NOMO-1 (cell line): ENCODE measurements around the gene DISC1.
"Not testable (repeated sequence)": the region's sequence is repeated elsewhere in the genome, so short reads cannot be mapped to it uniquely, and the experiment has no call there.

Source experiments
- DNase-seq, 2 experiments: peaks; one replicate each; lab custom pipeline; 2025; ENCODE audit not compliant: unreplicated experiment in 2 of 2; lab: John Stamatoyannopoulos, UW

DISC1 gene

DNA sequence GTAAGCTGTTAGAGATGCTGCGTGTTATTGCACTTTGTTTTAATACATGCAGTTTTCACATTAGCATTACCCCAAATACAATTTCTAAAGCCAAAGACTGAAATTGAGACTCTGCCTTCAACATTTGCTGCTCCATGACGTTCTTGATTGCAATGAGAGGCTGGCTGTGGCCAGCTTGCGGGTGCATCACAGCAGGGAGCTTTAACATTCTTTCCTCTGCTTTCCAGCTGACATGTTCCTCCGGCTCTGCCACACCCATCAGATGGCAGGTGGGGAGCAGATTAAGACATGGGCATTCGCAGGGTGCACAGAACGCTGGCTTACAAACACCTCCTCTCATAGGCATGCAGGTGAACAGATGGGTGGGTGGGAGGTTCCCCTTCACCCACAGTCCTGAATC lies 314.1 kb downstream of the DISC1 start:
- DNase-seq, result no peak

DNA sequence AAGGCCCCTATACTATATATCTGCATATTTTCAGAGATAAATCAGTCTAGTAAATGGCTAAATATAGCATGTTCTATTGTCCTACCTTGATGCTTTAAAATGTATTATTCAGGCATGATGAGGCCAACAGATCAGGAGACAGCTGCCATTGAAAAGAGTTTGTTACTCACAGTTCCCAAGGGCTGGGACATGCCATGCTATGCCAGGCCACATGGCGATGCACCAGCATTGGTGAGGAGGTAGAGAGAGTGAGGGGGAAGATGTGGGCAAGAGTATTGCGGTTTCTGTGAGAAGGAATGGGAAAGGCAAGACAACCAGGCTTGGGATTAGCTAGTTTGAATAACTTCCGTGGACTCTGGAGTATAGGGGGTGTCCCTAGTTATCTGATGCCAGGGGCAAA lies 316.5 kb downstream of the DISC1 start:
- DNase-seq, result no peak

DNA sequence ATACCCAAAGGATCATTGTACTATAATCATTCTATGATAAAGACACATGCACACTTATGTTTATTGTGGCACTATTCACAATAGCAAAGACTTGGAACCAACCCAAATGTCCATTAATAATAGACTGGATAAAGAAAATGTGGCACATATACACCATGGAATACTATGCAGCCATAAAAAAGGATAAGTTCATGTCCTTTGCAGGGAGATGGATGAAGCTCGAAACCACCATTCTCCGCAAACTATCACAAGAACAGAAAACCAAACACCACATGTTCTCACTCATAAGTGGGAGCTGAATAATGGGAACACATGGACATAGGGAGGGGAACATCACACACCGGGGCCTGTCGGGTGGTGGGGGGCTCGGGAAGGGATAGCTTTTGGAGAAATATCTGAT lies 321.5 kb downstream of the DISC1 start:
- DNase-seq, result not testable (repeated sequence)

DNA sequence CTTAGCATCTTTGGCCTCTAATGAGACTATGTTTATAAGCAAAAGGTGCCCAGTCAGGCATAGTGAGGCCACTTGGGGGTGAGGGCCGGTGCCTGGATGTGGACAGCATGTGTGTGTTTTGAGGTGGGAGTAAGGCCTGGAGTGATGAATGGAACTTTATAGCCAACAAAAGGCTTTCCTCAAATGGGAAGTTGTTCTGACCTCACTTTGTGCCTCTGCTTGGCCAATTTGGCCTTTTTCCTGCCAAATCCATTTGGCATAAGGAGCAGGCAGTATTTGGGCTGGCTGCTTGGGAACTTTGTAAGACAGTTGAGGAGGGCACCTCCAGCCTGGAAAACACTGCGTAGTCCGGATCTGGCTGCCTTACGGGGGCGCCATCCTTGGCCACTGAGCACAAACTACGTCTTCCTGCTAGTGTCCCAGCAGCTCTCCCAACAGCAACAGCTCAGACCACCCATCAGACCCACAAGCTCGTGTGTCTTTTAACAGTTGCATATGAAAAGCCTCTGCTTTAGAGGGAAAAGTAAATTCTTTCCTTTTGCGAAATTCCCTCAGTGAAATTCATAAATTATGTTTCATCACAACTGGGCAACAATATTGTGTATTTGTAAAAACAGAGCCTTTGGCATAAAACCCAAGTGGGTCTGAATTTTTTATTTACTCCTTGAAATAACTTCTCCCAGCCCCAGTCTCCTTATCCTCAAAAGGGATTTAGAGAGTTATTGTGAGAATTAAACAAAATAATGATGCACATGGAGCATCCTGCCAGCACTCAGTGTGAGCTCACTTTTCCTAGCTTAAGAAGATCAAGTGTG lies 322.9 kb downstream of the DISC1 start:
- DNase-seq, result no peak

DNA sequence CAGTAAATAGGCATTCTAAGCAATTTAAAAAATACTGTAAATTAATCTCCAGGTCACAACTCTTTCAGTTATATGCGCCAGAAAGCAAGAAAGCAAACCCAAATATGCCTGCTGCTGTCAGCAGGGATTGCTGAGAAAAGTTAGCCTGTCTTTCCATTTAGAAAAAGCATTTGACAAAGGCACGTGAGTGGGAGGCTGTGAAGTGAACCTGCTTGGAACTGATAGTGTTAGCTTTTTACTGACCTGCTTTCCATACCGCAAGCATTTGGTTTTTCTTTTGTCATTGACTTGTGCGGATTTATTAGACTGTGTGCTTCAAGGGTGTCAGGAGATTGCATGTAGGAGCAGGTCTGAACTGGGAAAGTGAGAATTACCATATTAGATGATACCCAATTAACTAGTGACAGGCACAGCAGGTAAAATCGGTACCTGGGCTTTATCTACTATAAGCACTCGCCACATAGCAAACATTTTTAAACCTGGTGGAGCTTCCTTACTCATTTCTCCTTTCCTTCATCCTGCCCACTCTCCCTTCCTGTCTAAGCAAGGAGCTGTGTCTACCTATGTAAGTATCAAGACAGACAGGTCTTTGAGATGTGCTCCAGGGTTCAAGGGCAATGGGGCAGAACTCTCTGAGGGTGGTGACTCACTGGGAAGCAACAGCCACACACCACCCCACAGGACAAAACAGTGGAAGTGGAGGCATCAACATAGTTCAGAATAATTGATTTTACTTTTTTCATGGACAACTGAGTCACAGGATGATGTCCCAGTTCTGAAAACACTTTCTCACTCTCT lies 323.9 kb downstream of the DISC1 start:
- DNase-seq, result no peak

DNA sequence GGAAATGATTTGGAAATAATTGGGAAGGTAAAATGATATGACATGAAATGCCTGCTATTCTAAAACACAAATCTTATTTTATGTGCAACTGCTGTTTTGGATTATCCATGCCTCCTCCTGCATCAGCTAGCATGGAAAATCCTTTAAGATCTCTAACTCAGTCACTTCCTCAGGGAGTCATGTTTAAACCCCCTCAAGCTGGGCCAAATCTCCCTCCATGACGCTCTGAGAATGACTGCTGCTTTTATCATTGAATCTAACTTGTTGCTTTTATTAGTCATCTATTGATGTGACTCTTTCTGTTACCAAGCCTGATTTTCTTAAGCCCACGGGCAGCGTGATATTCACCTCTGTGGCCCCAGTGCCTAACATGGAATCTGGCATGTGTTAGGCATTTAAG lies 324.8 kb downstream of the DISC1 start:
- no peak for DNase-seq

DNA sequence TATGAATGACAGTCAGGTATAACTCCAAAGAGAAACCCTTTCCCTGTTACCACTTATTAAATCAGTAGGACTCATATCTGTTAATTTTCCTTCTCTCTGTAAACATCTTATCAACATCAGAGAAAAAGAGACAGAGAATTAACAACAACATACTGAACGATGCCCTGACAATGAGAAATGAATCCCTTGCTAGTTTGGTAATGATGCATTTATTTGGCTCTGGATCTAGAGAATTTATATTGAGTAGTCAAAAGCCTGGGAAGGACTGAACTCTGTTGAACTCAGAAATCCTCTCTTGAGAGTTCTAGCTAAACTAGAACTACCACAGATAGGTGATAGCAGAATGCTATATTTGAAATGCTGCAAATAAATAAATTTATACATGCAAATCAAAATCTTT lies 325.6 kb downstream of the DISC1 start:
- no peak for DNase-seq

DNA sequence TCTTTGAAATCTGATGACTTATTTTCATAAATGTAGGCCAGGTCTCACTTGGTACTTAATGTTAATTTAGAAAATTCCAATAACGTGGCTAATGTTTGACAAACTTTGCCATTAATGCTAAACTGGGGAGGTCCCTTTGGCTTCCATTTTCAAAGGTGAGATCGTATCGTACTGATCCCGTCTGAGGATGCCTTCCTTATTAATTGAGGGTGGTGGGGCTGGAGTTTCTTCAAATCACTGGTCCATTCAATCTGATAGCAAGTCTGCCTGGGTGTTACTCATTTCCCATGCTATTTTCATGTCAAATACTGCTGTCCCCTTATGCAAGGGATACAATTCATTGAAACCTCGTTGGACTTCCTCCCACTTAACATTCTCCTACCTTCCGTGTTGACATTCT lies 327.1 kb downstream of the DISC1 start:
- no peak for DNase-seq

DNA sequence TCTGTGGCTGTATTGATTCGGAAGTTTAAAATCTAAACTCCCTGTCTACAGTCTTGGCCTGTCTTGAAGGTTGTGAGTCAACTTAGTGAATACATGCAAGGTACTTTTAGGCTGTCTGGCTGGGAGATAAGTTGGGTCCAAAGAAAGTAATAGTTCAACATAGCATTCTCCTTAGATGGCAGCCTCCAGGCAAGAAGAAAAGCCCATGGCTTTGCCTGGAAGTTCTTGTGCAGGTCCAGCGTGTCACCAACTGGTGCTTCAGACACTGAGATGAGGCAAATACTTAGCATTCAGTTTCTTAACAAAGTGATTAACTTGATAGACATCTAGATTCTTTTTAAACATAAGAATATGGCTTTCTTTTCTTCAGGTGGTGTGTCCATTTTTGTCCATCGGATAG lies 328.2 kb downstream of the DISC1 start:
- no peak for DNase-seq

DNA sequence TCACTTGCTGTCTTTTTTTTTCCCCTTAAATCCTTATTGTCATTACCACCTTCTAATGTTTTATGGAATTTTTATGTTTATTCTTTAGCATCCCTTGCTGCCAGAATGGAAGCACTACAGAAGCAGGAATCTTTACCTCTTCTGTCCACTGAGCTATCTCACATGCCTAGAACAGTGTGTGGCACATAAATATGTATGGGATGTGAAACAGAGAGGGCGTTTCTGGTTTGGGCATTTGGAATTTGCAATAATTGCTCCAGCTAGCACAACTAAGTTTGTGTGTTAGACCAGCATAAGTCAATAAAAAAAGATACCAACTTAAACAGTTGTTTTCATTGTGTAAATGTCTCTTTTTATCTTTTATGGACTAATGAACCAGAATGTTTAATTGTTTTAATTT lies 330.8 kb downstream of the DISC1 start:
- no peak for DNase-seq

DNA sequence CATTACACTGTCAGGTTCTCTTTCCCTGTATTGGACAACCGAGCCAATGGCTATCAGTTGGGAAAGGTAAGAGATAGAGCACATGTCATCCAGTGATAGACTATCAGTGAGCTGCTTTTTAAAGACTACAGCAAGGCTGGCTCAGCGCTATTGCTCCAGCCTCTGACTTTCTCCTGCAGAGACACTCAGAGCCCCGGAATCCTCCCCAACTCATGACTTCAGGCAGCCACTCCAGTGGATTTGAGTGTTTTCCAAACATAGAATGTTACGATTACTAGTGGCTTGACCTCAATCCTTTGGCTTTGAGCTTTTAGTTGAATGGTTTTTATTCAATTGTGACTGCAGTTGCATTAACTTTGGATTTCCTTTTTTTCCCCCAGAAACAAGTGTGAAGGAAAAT lies 331.9 kb downstream of the DISC1 start:
- DNase-seq, result no peak

DNA sequence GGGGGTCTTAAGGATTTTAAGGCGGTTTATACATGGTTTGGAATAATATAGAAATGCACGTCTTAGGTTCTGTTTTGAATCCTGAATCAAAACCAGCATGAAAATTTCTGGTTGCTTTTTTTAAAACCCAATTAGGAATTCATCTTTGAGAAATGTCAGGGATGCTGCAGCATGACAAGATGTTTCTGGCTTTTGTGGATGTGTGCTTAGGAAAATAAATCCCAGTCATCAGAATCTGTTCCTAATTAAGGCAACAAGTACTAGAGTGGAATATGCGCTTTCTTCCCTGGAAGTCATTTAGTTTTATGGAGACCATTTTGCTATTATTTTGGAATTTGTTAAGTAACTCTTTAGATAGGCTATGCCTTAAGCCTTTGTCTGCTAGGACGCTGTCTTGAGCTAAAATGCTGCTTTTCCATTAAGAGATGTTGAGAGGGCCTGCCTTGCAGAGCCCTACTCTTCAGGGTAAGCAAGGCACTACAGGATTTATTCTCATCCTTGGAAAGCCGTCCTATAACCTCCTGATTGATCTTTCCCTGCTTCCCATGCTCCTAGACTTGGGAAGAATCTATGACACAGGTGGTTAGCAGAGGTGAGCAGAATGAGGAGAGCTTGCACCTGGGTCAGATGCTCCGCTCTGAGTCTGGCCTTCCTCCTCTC lies 332.8 kb downstream of the DISC1 start:
- DNase-seq, result no peak

DNA sequence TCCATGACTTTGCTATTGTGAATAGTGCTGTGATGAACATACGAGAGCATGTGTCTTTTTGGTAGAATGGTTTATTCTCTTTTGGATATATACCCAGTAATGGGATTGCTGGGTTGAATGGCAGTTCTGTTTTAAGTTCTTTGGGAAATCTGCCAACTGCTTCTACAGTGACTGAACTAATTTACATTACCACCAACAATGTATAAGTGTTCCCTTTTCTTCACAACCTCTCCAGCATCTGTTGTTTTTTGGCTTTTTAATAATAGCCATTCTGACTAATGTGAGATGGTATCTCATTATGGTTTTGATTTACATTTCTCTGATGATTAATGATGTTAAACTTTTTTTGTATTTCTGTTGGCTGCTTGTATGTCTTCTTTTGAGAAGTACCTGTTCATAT lies 335.2 kb downstream of the DISC1 start:
- DNase-seq, result not testable (repeated sequence)

DNA sequence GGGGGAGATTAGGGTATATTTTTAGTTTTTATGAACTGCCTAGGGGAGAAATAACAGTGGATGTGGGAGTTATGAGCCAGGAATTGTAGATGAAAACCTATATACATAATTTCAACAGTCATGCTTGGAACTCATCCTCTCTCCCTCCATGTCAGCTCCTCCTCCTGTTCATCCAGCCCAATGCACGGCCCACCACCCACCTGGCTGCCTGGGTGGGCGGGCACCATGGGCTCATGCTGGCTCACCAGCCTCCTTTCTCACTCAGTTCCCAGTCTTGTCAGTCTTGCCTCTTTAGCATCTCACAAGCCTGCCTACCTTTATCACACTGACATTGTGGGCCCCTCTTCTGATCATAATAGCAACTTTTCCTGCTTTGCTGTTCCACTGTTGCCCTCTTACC lies 336.0 kb downstream of the DISC1 start:
- no peak for DNase-seq

DNA sequence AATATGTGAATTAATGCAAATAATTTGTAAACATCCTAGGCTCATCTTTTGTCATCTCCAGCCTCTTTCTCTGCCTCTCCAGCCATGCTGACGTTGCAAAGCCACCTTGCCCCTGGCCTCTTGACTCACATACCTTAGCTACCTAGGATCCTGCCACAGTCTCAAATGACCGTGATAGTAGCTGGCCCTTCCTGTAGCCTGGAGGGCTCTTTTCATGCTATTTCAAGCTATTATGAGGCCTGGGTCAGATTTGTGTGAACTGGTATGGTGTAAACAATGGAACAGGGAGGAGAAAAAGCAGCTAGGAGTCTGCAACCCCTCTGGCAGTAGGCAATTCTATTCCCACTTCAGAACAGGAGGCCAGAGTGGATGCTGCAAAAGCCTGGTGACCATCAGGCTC lies 337.7 kb downstream of the DISC1 start:
- no peak for DNase-seq

DNA sequence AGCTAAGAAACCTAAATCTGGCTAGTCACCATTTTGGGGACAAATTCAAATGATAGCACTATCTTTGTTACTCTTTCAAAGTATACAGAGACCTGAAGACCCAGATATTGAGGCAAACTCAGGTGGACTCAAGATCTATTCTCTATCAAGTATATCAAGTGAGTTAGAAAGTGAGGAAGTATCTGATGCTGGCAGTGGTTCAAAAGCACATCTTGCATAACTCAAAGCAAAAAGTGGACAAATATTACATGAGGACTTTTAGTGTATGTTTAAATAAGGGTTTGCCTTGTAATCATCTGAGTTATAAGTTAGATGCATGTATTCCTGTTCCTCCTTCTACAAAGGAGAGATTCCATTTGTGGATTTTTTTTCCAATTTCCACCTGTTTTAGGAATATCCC lies 338.4 kb downstream of the DISC1 start:
- peak in 1 of 2 experiments; percentile 18 for DNase-seq

DNA sequence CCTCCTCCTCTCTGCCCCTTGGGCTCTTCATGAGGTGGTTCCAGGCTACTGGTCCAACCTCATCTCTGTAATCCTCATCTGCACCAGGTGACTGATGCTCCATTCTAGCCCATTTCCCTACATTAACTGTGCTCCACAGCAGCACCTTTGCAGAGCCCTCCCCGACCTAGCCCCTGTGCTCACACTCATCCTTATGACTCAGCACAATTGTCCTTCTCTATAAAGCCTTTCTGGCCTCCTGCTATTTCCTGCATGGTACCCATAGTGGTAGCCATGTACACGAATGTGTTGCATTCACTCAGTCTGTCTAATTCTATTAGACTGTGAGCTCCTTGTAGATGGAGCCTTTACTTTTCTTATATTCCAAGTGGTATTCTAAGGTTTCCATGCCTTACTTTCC lies 339.0 kb downstream of the DISC1 start:
- no peak for DNase-seq

DNA sequence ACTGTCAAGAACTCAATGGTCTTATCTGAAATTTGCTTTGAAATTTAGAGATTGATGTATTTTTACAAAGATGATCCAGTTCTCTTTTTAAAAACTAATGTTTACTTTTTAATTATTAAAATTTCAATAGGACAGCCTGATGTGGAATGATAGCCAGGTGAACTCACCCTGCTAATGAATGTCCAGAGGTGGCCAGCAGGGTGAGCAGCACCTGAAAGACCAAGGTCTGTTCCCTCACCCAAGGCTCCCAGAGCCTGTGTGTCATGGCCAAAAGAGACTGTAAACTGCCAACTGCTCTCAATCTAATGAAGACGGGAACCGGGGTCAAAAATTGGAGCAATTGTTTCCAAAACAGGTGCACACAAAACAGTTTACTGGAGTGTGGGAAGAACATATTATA lies 340.4 kb downstream of the DISC1 start:
- no peak for DNase-seq

DNA sequence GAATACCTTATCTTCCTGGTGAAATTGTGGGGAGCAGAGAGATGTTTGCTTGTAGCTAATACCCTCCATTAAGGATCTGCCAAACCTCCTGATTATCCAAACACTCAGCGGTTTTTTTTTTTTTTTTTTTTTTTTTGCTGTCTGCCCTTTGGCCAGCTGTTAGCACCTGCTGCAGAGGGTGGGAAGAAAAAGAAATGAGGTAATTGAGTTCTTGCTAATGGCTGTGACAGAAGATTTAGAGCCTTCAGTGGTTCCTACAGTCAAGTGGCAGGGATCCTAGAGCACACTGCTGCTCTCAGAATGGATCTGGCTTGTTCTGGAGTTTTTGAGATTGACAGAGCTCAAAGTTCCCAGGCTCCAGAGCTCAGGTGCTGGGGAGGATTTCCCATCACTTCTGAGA lies 342.5 kb downstream of the DISC1 start:
- no peak for DNase-seq

DNA sequence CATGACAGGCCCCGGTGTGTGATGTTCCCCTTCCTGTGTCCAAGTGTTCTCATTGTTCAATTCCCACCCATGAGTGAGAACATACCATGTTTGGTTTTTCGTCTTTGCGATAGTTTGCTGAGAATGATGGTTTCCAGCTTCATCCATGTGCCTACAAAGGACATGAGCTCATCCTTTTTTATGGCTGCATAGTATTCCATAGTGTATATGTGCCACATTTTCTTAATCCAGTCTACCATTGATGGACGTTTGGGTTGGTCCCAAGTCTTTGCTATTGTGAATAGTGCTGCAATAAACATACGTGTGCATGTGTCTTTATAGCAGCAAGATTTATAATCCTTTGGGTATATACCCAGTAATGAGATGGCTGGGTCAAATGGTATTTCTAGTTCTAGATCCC lies 343.2 kb downstream of the DISC1 start:
- DNase-seq, result not testable (repeated sequence)

DNA sequence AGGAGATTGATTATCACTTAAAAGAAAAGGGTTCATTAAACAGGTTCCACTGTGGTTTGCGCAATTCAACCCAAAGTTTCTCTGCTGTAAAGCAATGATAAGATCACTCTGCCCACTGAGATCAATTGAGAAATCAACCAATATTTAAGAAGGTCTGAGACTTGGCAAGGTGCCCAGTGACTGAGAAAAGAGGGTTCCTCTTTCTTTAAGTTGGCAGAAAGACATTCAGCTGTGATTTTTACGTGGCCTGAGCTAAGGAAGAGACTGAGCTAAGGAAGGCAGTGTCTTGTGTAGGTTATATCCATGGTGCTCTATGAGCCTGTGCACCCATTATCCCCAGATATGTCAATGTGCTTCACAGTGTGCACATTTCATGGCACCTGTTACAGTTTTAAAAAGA lies 344.1 kb downstream of the DISC1 start:
- DNase-seq, result peak; percentile 73 to 94
